Spleen (tissue), 7 donors: ENCODE data around the gene KRT13.

Experiments used
- CTCF ChIP-seq, 11 experiments: fragments of 200-600 bp in 7 of 11; fragments of 450-650 bp in 4 of 11; sonication (generic) in 4 of 11; IDR thresholded peaks in 8 of 11; conservative IDR thresholded peaks in 3 of 11; 1 replicate in 7 of 11; 2 replicates in 4 of 11; pipeline versions ENCODE4 v1.4.0 to v1.8.0; 2016 to 2021; ENCODE audit warnings: antibody characterized with exemption in 11 of 11, inconsistent platforms in 4 of 11, mild to moderate bottlenecking in 1 of 11
- POLR2A ChIP-seq, 3 donors: fragments of 450-650 bp; IDR thresholded peaks; one replicate each; pipeline ENCODE4 v1.5.1; 2017; ENCODE audit warnings: antibody characterized with exemption in 3 of 3, mild to moderate bottlenecking in 1 of 3
- donor health status: DM: no; HTN: no; CAD: no; lungs with moderate emphysema.
- donor health status: DM: no; HTN: no; CAD: no.
- donor health status: DM: no; HTN: no; CAD: no.

- TF ChIP-seq CTCF (IDR thresholded peaks at IDR 0.05 in 8 of 11, conservative IDR thresholded peaks at IDR 0.05 in 3 of 11) = no peak
- no peak for TF ChIP-seq POLR2A (IDR thresholded peaks at IDR 0.05)
Observed at GRCh38 chr17:41500131-41500911, 5.1 kb downstream of the KRT13 start.
